Gastrocnemius medialis (tissue), 4 donors: Measurements from ENCODE around the gene ARHGEF10L.

Source experiments
- CTCF ChIP-seq, 5 experiments: fragments of 450-650 bp in 3 of 5; fragments of 200-600 bp in 2 of 5; sonication (generic) in 2 of 5; IDR thresholded peaks in 4 of 5; conservative IDR thresholded peaks in 1 of 5; 1 replicate in 4 of 5; 2 replicates in 1 of 5; pipeline ENCODE4 v1.5.1; 2016 to 2019; ENCODE audit warnings: antibody characterized with exemption in 5 of 5, mild to moderate bottlenecking in 3 of 5, moderate library complexity in 3 of 5
- POLR2A ChIP-seq, 2 donors: fragments of 450-650 bp; IDR thresholded peaks; one replicate each; pipeline ENCODE4 v1.6.1; 2017; ENCODE audit warnings: antibody characterized with exemption in 2 of 2, mild to moderate bottlenecking in 2 of 2, moderate library complexity in 2 of 2

DNA sequence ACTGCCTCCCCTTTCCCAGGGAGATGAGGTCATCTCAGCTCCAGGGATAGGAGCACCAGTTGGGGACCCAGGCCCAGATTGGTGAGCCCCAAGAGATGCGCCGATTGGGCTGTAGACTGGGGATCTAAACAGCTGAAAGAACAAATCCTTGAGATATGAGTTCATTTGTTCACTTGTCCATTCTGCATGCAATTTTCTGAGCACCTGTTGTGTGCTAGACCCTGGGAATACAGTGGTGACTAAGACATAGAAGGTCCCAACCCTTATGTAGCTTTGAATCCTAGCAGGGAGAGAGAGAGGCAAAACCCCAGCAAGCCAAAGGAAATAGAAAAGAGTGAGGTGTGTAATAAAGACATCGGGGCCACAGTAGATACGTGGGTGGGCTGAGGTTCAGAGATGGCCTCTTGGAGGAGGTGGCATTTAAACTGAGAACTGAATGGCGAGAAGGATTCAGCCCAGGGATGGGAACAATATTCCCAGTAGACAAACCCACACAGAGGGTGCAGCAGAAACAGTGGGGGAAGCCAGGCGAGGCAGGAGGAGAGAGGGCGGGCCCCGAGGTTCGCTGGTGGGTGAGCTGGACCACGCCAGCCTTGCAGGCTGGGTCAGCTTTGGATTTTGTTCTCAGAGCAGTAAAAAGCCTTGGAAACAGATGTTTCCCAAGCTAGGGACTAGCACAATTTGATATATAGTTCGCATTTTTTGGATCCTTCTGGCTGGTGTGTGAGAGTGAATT is 110.0 kb downstream of the ARHGEF10L start:
- TF ChIP-seq CTCF (IDR thresholded peaks at IDR 0.05 in 4 of 5, conservative IDR thresholded peaks at IDR 0.05 in 1 of 5) (no peak), POLR2A (IDR thresholded peaks at IDR 0.05) (no peak)
